ENCODE measurements around the gene KCNK15.

Gene KCNK15

DNA sequence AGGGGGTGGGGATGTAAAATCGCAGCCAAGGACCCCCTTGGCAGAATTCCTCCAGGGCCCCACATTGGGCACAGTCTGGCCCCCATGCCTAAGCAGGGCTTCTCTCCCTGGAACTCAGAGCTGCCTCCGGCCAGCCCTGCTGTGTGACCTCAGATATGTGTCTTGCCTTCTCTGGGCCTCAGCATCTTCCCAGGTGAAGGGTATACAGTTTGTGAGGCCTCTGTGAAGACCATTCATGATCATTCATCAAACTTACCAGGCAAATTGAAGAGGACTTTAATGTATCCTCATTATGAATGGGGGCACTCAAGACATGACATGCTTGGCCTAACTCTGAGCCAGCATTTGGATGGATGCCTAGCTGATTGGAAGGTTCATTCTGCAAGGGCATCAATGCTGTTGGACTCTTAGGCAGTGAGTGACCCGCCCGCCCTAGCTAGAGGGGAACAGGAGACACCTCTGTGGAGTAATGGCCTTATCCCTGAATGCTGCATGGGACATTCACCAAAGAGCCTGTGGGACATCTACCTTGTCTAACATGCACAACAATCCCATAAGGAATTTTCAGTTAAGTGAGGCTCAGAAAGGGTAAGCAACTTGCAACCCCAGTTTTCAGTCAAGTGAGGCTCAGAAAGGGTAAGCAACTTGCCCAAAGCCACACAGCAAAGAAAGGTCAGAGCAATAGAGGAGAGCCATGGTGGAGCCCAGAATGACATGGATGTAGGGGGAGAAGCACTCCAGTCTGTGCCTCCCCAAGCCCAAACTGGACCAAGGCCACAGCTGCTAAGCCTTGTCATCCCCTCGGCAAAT, 30.0 kb upstream of the KCNK15 start:
- DNase-seq, result no peak

DNA sequence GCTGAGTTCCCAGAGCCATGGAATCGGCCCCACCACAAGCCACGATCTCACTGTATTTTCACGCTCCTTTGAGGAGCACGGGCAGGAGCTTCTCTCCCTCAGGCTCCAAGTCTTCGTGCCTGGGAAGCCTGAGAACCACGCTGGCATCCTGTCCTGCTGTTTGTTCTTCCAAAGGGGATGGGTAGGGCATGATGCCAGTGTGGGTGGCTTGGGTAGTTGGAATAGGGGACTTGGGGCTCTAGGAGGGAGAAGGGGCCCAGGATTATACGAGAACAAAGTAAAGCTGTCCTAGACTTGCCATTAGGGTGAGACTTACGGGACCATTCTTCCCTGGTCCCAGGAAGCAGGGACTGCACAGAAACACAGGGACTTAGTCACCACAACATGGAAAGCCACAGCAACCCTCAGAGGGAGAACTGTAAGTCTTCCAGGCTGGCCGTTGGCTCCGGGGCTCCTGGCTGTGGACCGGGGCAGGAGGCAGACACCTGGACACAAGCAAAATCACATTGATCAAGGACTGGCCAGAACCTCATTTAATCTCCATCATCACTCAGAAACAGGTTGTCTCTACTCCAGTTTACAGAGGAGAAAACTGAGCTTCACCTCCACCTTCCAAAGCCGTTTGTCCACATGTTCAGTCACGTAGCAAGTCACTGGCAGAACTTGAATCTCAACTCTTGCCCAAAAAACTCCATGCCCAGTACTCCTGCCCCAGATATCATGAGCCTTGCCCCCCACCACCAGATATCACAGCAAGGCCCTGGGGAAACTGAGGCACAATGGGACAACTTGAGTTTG, 29.2 kb upstream of the KCNK15 start:
- no peak for DNase-seq

- no peak for DNase-seq
Observed at GRCh38 chr20:44717986-44718385, 27.7 kb upstream of the KCNK15 start.

- DNase-seq, result no peak
Observed at GRCh38 chr20:44719841-44720240, 25.8 kb upstream of the KCNK15 start.

GRCh38 chr20:44720621-44720996, 25.1 kb upstream of the KCNK15 start:
- DNase-seq, result no peak

DNA sequence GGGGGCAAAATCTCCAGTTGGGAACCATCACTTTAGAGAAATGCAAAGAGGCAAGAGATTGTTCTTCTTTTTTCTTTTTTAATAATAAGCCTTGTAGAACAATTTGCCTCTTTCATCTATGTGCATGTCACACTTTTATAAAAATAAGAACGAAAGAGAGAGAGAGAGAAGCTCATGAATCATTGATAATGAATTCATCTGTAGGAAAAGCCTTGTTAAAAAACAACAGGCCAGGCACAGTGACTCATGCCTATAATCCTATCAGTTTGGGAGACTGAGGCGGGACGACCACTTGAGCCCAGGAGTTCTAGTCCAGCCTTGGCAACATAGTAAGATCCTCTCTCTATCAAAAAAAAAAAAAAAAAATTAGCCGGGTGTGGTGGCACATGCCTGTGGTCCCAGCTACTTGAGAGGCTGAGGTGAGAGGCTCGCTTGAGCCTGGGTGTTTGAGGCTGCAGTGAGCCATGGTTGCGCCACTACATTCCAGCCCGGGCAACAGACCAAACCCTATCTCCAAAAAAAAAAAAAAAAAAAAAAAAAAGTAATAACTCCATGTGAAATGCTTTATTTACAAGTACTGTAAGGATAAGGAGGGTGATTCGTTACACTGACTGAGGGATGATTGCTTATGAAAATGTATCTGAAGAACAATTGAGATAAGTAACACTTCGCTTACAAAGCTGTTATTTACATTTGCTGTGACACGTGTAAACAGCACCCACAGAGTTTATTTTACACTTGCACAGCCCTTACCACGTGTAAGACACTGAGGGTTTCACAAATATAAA, 24.5 kb upstream of the KCNK15 start:
- DNase-seq, result no peak

DNA sequence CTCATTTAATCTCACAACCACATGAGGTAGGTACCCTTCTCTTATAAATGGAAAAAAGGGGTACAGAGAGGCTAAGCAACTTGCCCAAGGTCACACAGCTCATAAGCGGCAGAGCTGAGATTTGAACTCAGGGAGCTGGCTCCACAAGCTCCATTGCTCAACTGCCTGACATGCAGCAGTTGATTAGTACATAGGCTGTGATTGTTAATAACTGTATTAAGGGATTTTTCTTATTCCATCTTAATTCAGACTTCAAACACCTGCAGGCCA, 23.9 kb upstream of the KCNK15 start:
- no peak for DNase-seq

- DNase-seq, result no peak
Observed at GRCh38 chr20:44722990-44723389, 22.7 kb upstream of the KCNK15 start.

DNA sequence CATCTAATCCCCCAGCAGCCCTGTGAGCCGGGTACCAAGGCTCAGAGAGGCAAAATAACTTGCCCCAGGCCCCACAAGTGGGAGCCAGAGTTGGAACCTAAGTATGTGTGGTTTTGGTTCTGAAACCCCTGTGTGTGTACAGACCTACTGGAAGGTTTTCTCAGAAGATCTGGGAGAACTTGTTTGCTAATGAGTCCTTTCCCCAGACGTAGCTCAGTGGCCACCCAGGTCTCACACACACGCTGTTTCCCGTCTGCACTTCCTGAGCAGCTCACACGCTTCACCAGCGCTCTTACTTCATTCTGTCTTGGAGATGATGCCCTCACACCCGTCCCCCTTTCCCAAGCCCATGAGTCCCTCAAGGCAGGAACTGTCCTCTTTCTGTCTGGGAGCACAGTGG, 22.3 kb upstream of the KCNK15 start:
- DNase-seq, result no peak

DNA sequence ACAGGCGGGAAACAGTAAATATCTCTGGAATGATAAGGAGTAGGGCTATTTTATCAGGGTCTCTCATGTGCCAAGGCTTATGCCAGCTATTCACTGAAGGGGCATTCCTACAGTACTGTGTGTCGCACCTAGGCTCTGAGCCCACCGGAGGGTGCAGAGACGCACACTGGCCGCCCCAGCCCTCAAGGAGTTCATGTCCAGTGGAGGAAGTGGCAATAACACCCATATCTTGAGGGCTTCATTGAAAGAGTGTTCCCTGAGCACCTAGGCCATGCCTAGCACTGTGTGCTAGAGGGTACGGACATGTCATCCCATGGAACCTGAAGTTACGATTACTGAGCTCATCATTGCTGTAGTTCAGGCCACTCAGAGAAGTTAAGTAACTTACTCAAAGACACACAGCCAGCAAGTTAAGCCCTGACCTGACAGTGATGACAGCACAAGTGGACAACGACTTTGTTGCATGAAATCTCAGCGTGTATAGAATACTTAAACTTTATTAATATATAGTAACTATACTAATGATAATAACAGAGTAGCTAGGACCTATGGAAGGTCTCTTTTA, 21.8 kb upstream of the KCNK15 start:
- DNase-seq, result no peak

GRCh38 chr20:44724423-44725091, 21.1 kb upstream of the KCNK15 start:
- no peak for DNase-seq

DNA sequence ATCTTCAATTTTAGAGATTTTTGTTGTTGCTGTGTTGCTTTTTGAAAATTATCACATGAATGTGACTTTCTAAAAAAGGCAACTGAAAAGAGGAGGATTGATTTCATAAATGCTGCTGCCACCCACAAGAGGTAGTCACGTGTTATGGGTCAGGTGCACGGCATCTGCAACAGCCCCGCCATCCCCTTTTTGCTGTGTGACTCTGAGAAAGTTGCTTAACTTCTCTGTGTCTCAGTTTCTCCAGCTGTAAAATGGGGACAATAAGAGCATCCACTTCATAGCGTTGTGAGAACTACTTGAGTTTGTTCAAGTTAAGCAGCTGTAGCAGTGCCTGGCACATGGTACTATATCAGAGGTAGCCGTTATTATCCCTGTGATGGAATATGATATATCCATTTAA, 19.8 kb upstream of the KCNK15 start:
- no peak for DNase-seq

- no peak for DNase-seq
Observed at GRCh38 chr20:44727039-44727438, 18.6 kb upstream of the KCNK15 start.

- no peak for DNase-seq
Observed at GRCh38 chr20:44727651-44728050, 18.0 kb upstream of the KCNK15 start.

DNA sequence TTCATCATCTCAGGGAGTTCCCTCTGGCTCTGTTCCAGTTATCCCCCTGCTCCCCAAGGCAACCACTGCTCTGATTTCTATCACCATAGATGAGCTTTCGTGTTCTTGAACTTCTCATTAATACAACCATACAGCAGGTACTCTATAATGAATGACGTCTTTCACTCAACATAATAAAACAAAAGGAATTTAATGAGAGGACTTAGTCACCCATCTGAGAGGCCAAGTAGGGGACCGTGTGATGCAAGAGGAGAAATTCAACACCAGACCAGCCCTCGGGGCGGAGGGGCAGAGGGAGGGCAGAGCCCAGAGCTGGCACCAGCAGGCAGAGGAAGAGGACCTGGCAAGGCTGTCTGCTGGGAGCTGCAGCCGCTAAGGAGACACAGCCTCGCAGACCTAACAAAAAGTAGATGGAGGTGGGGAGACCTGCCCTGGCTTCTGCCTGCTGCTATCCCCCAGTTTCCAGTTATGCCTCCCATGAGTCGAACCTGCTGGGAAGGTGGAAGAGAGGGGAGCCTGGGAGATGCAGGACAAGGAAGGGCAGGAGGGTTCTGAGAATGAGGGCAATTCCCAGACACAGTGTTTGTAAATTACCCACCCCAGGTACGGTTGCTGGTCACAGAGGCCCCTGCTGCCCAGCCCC, 16.7 kb upstream of the KCNK15 start:
- DNase-seq, result no peak

DNA sequence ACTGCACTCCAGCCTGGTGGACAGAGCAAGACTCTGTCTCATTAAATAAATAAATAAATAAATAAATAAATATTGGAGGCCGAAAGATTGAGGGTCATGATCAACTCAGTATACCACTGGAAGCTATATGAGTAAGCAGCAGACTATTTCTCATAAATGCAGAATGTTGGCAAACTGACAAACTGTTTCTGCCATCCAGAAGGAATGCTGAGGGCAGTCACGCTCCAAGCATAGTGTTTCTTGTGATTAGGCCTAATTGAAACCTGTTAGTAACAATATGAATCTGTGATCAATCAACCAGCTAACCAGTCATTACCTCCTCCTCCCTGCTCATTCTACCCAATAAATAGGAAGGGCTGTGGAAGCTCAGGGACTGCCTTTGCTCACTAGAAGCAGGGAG, 15.2 kb upstream of the KCNK15 start:
- DNase-seq, result no peak

- DNase-seq, result no peak
Observed at GRCh38 chr20:44731657-44732056, 14.0 kb upstream of the KCNK15 start.

DNA sequence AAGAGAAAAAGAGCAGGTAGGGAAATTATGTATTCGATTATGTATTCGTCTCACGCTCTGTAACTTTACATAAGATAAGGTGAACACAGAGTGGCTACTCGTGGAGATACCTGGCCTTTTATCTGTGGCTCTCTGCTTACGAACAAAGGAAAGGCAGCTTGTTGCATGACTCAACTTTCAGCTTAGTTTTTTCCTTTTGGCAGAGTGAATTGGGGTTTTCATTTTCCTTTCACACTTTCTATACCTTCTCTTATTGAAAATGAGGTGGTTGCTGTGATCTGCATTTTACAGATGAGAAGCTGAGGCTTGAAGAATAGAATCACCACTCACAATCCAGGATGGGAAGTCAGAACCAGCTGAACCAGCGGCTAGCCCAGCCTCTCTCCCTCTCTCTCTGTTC, 13.3 kb upstream of the KCNK15 start:
- no peak for DNase-seq

DNA sequence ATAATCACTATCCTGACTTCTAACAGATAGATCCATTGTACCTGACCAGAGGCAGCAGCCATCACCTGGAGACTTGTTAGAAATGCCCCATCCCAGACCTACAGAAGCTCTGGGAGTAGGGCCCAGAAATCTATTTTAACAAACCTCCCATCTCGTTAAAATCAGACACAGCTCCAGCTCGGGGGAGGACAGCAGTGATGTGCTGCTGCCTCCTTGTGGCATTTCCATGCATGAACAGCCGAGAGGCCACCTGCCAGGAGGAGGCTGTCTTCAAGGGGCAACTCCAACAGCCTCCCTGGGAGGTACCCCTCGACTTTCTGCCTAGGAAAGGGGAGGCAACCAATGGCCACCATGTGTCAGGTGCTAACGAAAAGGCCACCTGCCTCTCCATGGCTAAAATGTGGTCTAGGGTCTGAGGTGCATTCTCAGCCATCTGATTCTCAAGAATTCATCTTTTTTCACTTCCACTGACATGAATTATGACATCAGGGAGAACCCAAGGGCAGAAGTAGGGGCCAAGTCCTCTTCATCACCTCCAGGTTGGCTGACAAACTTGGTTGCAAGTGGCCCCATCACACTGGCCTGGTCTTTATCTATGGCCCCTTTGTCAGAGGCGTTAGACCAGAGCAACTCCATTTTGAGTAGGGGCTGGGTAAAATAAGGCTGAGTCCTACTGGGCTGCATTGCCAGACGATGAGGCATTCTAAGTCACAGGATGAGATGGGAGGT, 12.2 kb upstream of the KCNK15 start:
- peak; percentile 69 for DNase-seq

DNA sequence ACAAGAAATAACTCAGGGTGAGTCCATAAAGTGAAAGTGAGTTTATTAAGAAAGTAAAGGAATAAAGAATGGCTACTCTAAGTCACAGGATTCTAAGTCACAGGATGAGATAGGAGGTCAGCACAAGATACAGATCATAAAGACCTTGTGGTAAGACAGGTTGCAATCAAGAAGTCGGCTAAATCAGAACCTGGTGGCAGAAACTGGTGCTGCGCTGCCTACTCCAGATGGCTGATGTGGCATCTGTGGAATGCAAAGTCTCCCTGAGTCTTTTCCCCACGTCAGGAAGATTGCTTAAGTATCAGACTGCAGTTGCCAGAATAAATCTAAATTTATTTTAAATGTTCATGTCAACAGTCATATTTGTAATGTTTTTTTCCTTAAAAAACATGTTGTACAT, 10.7 kb upstream of the KCNK15 start:
- no peak for DNase-seq

GRCh38 chr20:44735816-44736169, 9.9 kb upstream of the KCNK15 start:
- no peak for DNase-seq

Measured in activated CD4-positive, alpha-beta T cell treated with anti-CD3 and anti-CD28 coated beads, Interleukin-2, Interleukin-6, amounts not matched to agents 100 ng/mL and 50 ng/mL, durations not matched to agents 16 hours and 8 hours (primary cell).